ENCODE measurements around the gene TMEM63A.
"Not testable (repeated sequence)": the region's sequence is repeated elsewhere in the genome, so short reads cannot be mapped to it uniquely, and the experiment has no call there.

Gene TMEM63A

GRCh38 chr1:225881959-225882693 is at the start of gene TMEM63A:
TMEM63A (minus strand) TSS chr1:225882380; CDS start chr1:225877580, 4,800 bp downstream.
- no peaks in the 10 kb centered on the region for H3K36me3 ChIP-seq (ENCODE audit: insufficient read depth)
- peaks cover 59% of the 10 kb centered on the region for H3K4me1 ChIP-seq (ENCODE audit: low read depth, poor library complexity, severe bottlenecking)
- peaks cover 30% of the 10 kb centered on the region; the same call in 1 of the 2 replicates for H3K79me2 ChIP-seq (ENCODE audit: insufficient read depth, low read depth)
- H3K9ac ChIP-seq = peak within 1 kb of the TSS; percentile 77
- peak within 1 kb of the TSS; percentile 98 for H2AFZ ChIP-seq (ENCODE audit: low read depth)
- peak within 1 kb of the TSS; percentile 82 for H3K27ac ChIP-seq
- peak within 1 kb of the TSS; percentile 92 for H3K4me3 ChIP-seq (IDR thresholded peaks at IDR 0.05; ENCODE audit: insufficient read depth, low read depth, low read length)
- H3K4me2 ChIP-seq = peak within 1 kb of the TSS; percentile 90
- TF ChIP-seq, protein P1, sequence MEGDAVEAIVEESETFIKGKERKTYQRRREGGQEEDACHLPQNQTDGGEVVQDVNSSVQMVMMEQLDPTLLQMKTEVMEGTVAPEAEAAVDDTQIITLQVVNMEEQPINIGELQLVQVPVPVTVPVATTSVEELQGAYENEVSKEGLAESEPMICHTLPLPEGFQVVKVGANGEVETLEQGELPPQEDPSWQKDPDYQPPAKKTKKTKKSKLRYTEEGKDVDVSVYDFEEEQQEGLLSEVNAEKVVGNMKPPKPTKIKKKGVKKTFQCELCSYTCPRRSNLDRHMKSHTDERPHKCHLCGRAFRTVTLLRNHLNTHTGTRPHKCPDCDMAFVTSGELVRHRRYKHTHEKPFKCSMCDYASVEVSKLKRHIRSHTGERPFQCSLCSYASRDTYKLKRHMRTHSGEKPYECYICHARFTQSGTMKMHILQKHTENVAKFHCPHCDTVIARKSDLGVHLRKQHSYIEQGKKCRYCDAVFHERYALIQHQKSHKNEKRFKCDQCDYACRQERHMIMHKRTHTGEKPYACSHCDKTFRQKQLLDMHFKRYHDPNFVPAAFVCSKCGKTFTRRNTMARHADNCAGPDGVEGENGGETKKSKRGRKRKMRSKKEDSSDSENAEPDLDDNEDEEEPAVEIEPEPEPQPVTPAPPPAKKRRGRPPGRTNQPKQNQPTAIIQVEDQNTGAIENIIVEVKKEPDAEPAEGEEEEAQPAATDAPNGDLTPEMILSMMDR (conservative IDR thresholded peaks at IDR 0.05; ENCODE audit: low read depth, low read length) = no peak
- H4K20me1 ChIP-seq (ENCODE audit: insufficient read depth) = no peaks in the 10 kb centered on the region
- H3K27me3 ChIP-seq (ENCODE audit: insufficient read depth, low read depth) = no peaks in the 10 kb centered on the region

DNA sequence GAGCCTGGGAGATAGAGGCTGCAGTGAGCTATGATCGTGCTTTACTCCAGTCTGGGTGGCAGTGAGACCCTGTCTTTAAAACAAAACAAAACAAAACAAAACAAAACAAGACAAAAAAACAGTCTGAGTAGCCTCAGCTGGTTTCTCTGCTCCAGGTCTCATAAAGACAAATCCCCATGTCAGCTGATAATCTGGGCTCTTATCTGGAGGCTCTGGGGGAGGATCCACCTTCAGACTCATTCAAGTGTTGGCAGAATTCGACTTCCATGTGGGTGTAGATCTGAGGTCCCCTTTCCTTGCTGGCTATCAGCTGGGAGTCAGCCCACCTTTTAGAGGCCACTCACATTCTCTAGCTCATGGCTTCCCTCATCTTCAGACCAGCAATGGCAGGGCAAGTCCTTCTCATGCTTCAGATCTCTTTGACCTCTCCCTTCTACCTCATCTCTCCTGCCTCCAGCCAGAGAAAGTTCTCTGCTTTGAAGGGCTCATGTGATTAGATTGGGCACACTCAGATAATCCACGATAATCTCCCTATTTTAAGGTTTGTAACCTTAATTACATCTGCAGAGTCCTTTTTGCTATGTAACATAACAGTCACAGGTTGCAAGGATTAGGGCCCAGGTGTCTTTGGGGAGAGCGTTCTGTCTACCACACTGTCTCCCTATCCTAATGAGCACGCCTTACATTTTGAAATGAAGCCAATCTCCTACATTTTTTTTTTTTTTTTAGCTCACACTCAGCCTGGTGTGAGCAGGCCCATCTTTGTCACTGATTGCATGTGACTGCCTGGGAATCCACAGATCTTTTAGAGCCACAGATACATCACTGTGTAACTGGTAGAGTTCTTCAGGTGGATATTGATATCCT is 49.3 kb upstream of the TMEM63A start:
- no peak overlapping the region for H3K27ac ChIP-seq
- TF ChIP-seq, protein P1 (conservative IDR thresholded peaks at IDR 0.05; ENCODE audit: low read depth, low read length) = no peak
- no peaks in the 10 kb centered on the region for H3K79me2 ChIP-seq (ENCODE audit: insufficient read depth, low read depth)
- H3K4me1 ChIP-seq (ENCODE audit: low read depth, poor library complexity, severe bottlenecking) = peaks cover 6% of the 10 kb centered on the region
- no peaks in the 10 kb centered on the region for H3K27me3 ChIP-seq (ENCODE audit: insufficient read depth, low read depth)
- peak overlapping the region; percentile 1; the same call in 1 of the 2 replicates for H2AFZ ChIP-seq (ENCODE audit: low read depth)
- no peak overlapping the region for H3K4me2 ChIP-seq
- no peaks in the 10 kb centered on the region for H3K36me3 ChIP-seq (ENCODE audit: insufficient read depth)
- no peak overlapping the region for H3K9ac ChIP-seq
- no peaks in the 10 kb centered on the region for H4K20me1 ChIP-seq (ENCODE audit: insufficient read depth)
- H3K4me3 ChIP-seq (IDR thresholded peaks at IDR 0.05; ENCODE audit: insufficient read depth, low read depth, low read length) = no peak overlapping the region

- Histone ChIP-seq H3K27ac (no peak overlapping the region), H3K4me3 (IDR thresholded peaks at IDR 0.05; ENCODE audit: insufficient read depth, low read depth, low read length) (no peak overlapping the region), H3K4me1 (ENCODE audit: low read depth, poor library complexity, severe bottlenecking) (no peaks in the 10 kb centered on the region), H3K4me2 (no peak overlapping the region), H3K36me3 (ENCODE audit: insufficient read depth) (no peaks in the 10 kb centered on the region), H2AFZ (ENCODE audit: low read depth) (no peak overlapping the region), H3K27me3 (ENCODE audit: insufficient read depth, low read depth) (no peaks in the 10 kb centered on the region), H3K79me2 (ENCODE audit: insufficient read depth, low read depth) (no peaks in the 10 kb centered on the region), H3K9ac (no peak overlapping the region), H4K20me1 (ENCODE audit: insufficient read depth) (no peaks in the 10 kb centered on the region)
- TF ChIP-seq, protein P1 (conservative IDR thresholded peaks at IDR 0.05; ENCODE audit: low read depth, low read length) = no peak
Observed at GRCh38 chr1:225930566-225930965, 48.4 kb upstream of the TMEM63A start.

GRCh38 chr1:225929462-225929861 is 47.3 kb upstream of the TMEM63A start:
- H3K27ac ChIP-seq; H2AFZ ChIP-seq (ENCODE audit: low read depth); H4K20me1 ChIP-seq (ENCODE audit: insufficient read depth); H3K79me2 ChIP-seq (ENCODE audit: insufficient read depth, low read depth); H3K9ac ChIP-seq; H3K36me3 ChIP-seq (ENCODE audit: insufficient read depth); H3K4me3 ChIP-seq (IDR thresholded peaks at IDR 0.05; ENCODE audit: insufficient read depth, low read depth, low read length); H3K4me2 ChIP-seq; H3K27me3 ChIP-seq (ENCODE audit: insufficient read depth, low read depth); H3K4me1 ChIP-seq (ENCODE audit: low read depth, poor library complexity, severe bottlenecking): not testable (repeated sequence)
